Skeletal muscle satellite cell (primary cell): ENCODE results near the gene AKR1C4. TPM values are rescaled to one million over a fixed set of nuclear protein-coding genes. Genes with fewer than 3 reads are reported as not detected.

Experiments
- H3K27me3 ChIP-seq: 2 replicates; pipeline ENCODE4 v1.7.0; 2013; ENCODE audit warnings: low read length; ENCODE audit not compliant: control insufficient read depth, insufficient read depth
- H3K36me3 ChIP-seq: 2 replicates; pipeline ENCODE4 v1.7.0; 2013; ENCODE audit warnings: mild to moderate bottlenecking, control low read depth, low read length; ENCODE audit not compliant: insufficient read depth
- H3K4me1 ChIP-seq: 2 replicates; pipeline ENCODE4 v1.7.0; 2013; ENCODE audit warnings: low read length; ENCODE audit not compliant: control insufficient read depth, insufficient read depth
- H3K4me2 ChIP-seq: 2 replicates; pipeline ENCODE4 v1.7.0; 2013; ENCODE audit warnings: mild to moderate bottlenecking, low read length
- H3K4me3 ChIP-seq: 2 replicates; pipeline ENCODE4 v1.7.0; 2013; ENCODE audit warnings: low read length
- H3K9ac ChIP-seq: 2 replicates; pipeline ENCODE4 v1.7.0; 2013; ENCODE audit warnings: mild to moderate bottlenecking, low read depth, low read length, moderate library complexity
- H3K9me3 ChIP-seq: replicated peaks from 2 replicates; pipeline ENCODE4 v1.7.0; 2013; ENCODE audit warnings: mild to moderate bottlenecking, control low read depth, low read length
- total RNA-seq: library from RNA; depleted of rRNA; stranded (reverse); fragments of >200 nt; gene quantifications from 2 replicates; pipeline ENCODE4 v1.2.3, GENCODE V29; 2012; rRNA removed

AKR1C4 gene
- total RNA-seq: not detected in 2 replicates

- H3K4me2 ChIP-seq: no peak within 1 kb of the TSS
- H3K9me3 ChIP-seq: no peaks in the 10 kb centered on the region
- H3K36me3 ChIP-seq: no peaks in the 10 kb centered on the region
- H3K9ac ChIP-seq: no peak within 1 kb of the TSS
- H3K4me3 ChIP-seq: no peak within 1 kb of the TSS
- no peaks in the 10 kb centered on the region for H3K27me3 ChIP-seq
- H3K4me1 ChIP-seq: no peaks in the 10 kb centered on the region
These were observed at the start of gene AKR1C4 for GRCh38 chr10:5196702-5197113. Gene AKR1C4 (plus strand): TSS chr10:5196837. CDS start chr10:5196868, 31 bp downstream.

- Histone ChIP-seq H3K4me2 (no peak overlapping the region), H3K36me3 (no peaks in the 10 kb centered on the region), H3K4me1 (no peaks in the 10 kb centered on the region), H3K4me3 (no peak overlapping the region), H3K9me3 (no peaks in the 10 kb centered on the region), H3K27me3 (no peaks in the 10 kb centered on the region), H3K9ac (no peak overlapping the region)
These were observed 49.8 kb upstream of the AKR1C4 start for GRCh38 chr10:5146920-5147254.

GRCh38 chr10:5147255-5147980 is 49.2 kb upstream of the AKR1C4 start:
- no peak overlapping the region for H3K9ac ChIP-seq
- no peaks in the 10 kb centered on the region for H3K4me1 ChIP-seq
- H3K36me3 ChIP-seq: no peaks in the 10 kb centered on the region
- no peak overlapping the region for H3K4me3 ChIP-seq
- no peaks in the 10 kb centered on the region for H3K27me3 ChIP-seq
- no peak overlapping the region for H3K4me2 ChIP-seq
- H3K9me3 ChIP-seq: no peaks in the 10 kb centered on the region

GRCh38 chr10:5147981-5148677 is 48.5 kb upstream of the AKR1C4 start:
- no peaks in the 10 kb centered on the region for H3K4me1 ChIP-seq
- H3K27me3 ChIP-seq: no peaks in the 10 kb centered on the region
- no peak overlapping the region for H3K9ac ChIP-seq
- no peaks in the 10 kb centered on the region for H3K36me3 ChIP-seq
- H3K9me3 ChIP-seq: no peaks in the 10 kb centered on the region
- no peak overlapping the region for H3K4me2 ChIP-seq
- H3K4me3 ChIP-seq: no peak overlapping the region

DNA sequence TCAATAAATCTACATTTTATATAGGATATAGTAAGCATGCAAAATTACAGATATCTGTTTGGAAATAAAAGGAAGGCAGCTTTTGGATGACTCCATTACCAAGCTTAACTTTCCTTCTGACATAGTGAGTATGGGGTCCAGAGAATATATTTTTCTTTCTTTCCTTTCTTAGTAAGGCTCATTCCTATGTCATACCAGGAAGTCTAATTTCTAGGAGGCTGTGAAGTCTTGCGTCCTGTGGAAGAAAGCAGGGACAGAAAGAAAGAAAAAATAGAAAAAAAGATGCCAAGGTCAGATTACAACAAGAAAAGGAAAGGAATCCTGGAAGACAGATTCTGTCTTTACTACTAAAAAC is 48.0 kb upstream of the AKR1C4 start:
- no peak overlapping the region for H3K9ac ChIP-seq
- H3K4me2 ChIP-seq: no peak overlapping the region
- no peak overlapping the region for H3K4me3 ChIP-seq
- H3K4me1 ChIP-seq: no peaks in the 10 kb centered on the region
- H3K9me3 ChIP-seq: no peaks in the 10 kb centered on the region
- H3K36me3 ChIP-seq: no peaks in the 10 kb centered on the region
- no peaks in the 10 kb centered on the region for H3K27me3 ChIP-seq

DNA sequence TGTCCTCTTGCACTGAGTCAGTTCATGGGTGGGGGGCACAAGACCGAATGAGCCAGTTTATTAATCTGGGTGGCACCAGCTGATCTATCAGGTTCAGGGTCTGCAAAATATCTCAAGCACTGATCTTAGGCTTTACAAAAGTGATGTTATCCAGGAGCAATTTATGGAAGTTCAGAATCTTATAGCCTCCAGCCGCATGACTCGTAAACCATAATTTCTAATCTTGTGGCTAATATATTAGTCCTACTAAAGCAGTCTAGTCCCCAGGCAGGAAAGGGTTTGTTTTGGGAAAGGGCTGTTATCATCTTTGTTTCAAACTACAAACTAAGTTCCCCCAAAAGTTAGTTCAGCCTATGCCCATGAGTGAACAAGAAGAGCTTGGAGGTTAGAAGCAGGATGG is 45.6 kb upstream of the AKR1C4 start:
- Histone ChIP-seq H3K9ac (no peak overlapping the region), H3K27me3 (no peaks in the 10 kb centered on the region), H3K9me3 (no peaks in the 10 kb centered on the region), H3K4me2 (no peak overlapping the region), H3K36me3 (no peaks in the 10 kb centered on the region), H3K4me3 (no peak overlapping the region), H3K4me1 (no peaks in the 10 kb centered on the region)

DNA sequence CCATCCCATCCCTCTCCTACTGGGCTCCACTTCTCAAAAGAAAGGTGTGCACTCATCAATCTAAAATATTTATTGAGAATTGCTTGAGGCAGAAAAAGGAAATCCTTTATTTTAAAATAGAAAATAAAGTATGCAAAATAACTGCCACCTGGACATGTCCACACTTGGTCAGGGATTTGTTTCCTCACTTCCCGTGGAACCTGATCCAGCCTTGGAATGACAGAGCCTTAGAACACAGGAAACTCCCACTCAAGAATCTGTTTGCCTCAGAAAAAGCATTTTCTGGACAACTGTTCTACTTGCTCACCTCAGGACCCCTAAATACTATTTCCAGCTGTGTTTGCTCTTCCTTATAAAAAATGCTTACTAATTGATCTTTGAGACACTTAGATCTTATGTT is 40.7 kb upstream of the AKR1C4 start:
- H3K9ac ChIP-seq: no peak overlapping the region
- no peak overlapping the region for H3K4me3 ChIP-seq
- H3K36me3 ChIP-seq: no peaks in the 10 kb centered on the region
- no peaks in the 10 kb centered on the region for H3K9me3 ChIP-seq
- no peaks in the 10 kb centered on the region for H3K27me3 ChIP-seq
- H3K4me2 ChIP-seq: no peak overlapping the region
- no peaks in the 10 kb centered on the region for H3K4me1 ChIP-seq

GRCh38 chr10:5157501-5157900 is 39.1 kb upstream of the AKR1C4 start:
- H3K4me1 ChIP-seq: no peaks in the 10 kb centered on the region
- no peaks in the 10 kb centered on the region for H3K27me3 ChIP-seq
- peaks cover 3% of the 10 kb centered on the region for H3K9me3 ChIP-seq
- no peak overlapping the region for H3K4me3 ChIP-seq
- no peak overlapping the region for H3K9ac ChIP-seq
- H3K4me2 ChIP-seq: no peak overlapping the region
- H3K36me3 ChIP-seq: no peaks in the 10 kb centered on the region

DNA sequence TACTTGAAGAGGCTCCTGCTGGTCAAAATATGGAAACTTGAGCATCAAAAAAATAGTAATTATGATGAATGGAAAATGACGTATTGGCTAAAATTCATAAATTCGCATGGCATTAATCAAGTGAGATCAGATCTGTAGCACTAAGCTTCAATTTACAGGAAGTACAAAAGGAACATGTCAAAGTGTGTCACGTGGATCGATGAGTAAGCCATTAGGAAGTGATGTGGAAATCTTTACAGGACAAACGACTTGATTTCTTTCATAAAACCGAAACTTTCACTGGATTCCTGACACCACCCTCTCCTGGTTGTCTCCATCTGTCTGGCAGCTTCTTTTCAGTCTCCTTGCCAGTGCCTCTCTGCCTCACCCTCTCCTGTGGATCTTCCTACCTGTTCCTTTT is 37.5 kb upstream of the AKR1C4 start:
- Histone ChIP-seq H3K9ac (no peak overlapping the region), H3K27me3 (no peaks in the 10 kb centered on the region), H3K36me3 (no peaks in the 10 kb centered on the region), H3K9me3 (peaks cover 3% of the 10 kb centered on the region), H3K4me1 (no peaks in the 10 kb centered on the region), H3K4me2 (no peak overlapping the region), H3K4me3 (no peak overlapping the region)

- H3K9ac ChIP-seq: no peak overlapping the region
- no peaks in the 10 kb centered on the region for H3K4me1 ChIP-seq
- no peaks in the 10 kb centered on the region for H3K27me3 ChIP-seq
- H3K4me3 ChIP-seq: no peak overlapping the region
- H3K4me2 ChIP-seq: no peak overlapping the region
- H3K9me3 ChIP-seq: peaks cover 13% of the 10 kb centered on the region
- H3K36me3 ChIP-seq: no peaks in the 10 kb centered on the region
These were observed 33.1 kb upstream of the AKR1C4 start for GRCh38 chr10:5163487-5163886.

DNA sequence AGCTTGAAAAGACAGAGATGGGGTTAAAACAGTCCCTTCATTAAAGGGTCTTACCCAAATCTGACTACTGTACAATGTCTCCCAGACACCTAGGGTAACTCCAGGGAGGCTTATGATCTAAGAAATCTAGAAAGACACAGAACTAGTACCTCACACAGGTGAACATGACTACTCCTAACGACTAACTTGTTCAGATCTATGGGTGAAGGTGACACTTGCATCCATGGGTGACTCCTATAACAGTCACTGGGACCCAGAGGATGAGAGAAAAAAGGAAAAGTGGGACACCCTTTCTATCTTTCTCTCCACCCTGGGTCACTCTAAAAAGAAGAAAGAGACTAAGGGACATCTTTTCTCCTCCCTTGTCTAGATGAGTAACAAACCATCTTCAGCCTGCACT is 30.9 kb upstream of the AKR1C4 start:
- Histone ChIP-seq H3K36me3 (no peaks in the 10 kb centered on the region), H3K9me3 (peaks cover 13% of the 10 kb centered on the region), H3K9ac (no peak overlapping the region), H3K27me3 (no peaks in the 10 kb centered on the region), H3K4me1 (no peaks in the 10 kb centered on the region), H3K4me2 (no peak overlapping the region), H3K4me3 (no peak overlapping the region)

GRCh38 chr10:5168897-5169420 is 27.7 kb upstream of the AKR1C4 start:
- no peak overlapping the region for H3K4me3 ChIP-seq
- no peaks in the 10 kb centered on the region for H3K36me3 ChIP-seq
- peaks cover 10% of the 10 kb centered on the region for H3K9me3 ChIP-seq
- no peak overlapping the region for H3K9ac ChIP-seq
- no peak overlapping the region for H3K4me2 ChIP-seq
- H3K27me3 ChIP-seq: no peaks in the 10 kb centered on the region
- H3K4me1 ChIP-seq: no peaks in the 10 kb centered on the region
